SK-N-SH (cell line): ENCODE results near the gene CD40LG. TPM values are rescaled to one million over a fixed set of nuclear protein-coding genes. Genes with fewer than 3 reads are reported as not detected.

Source experiments
- CTCF ChIA-PET: fragments of 300-600, 350-600 bp; formaldehyde crosslinking; extraction: SDS; loops from one replicate; lab custom pipeline; 2021; lab: Yijun Ruan, JAX
- POLR2A ChIA-PET: fragments of 350-600 bp; sonication (Branson Sonifier 250); formaldehyde crosslinking; extraction: SDS; loops from one replicate; lab custom pipeline; 2020; ENCODE audit warnings: antibody characterized with exemption, inconsistent platforms; lab: Yijun Ruan, JAX
- DNase-seq: peaks from one replicate; pipeline ENCODE4 v3.0.0; 2012
- H2AFZ ChIP-seq: fragments of 200-600 bp; sonication (generic); 2 replicates; pipeline ENCODE4 v1.8.1; 2016; ENCODE audit warnings: antibody characterized with exemption, mild to moderate bottlenecking, low read depth
- H3F3A ChIP-seq: fragments of 200-600 bp; sonication (generic); replicated peaks from 2 replicates; pipeline ENCODE3; 2016; ENCODE audit warnings: antibody characterized with exemption, mild to moderate bottlenecking; ENCODE audit not compliant: insufficient read depth
- H3K27ac ChIP-seq, 2 experiments: fragments of 200-500 bp in 1 of 2; fragments of 200-600 bp in 1 of 2; sonication (Bioruptor generic) in 1 of 2; sonication (generic), shearing (Covaris generic) in 1 of 2; 2 replicates each; pipeline versions ENCODE4 v1.5.1 to v1.6.1; 2014 to 2016; ENCODE audit warnings: low read depth in 2 of 2, inconsistent platforms in 1 of 2, low read length in 1 of 2, mild to moderate bottlenecking in 1 of 2, mixed read lengths in 1 of 2
- H3K27me3 ChIP-seq: fragments of 200-600 bp; sonication (generic), shearing (Covaris generic); 2 replicates; pipeline ENCODE4 v1.6.1; 2016; ENCODE audit warnings: mixed run types; ENCODE audit not compliant: insufficient read depth
- H3K36me3 ChIP-seq, 2 experiments: fragments of 200-500 bp in 1 of 2; fragments of 200-600 bp in 1 of 2; sonication (Bioruptor generic) in 1 of 2; sonication (generic) in 1 of 2; replicated peaks in 1 of 2; 2 replicates each; pipeline versions ENCODE3 to v1.5.1; 2014 to 2016; ENCODE audit warnings: low read length in 1 of 2, mild to moderate bottlenecking in 1 of 2; ENCODE audit not compliant: insufficient read depth in 2 of 2, control insufficient read depth in 1 of 2
- H3K4me1 ChIP-seq, 2 experiments: fragments of 200-500 bp in 1 of 2; fragments of 200-600 bp in 1 of 2; sonication (Bioruptor generic) in 1 of 2; sonication (generic), shearing (Covaris generic) in 1 of 2; 2 replicates each; pipeline versions ENCODE4 v1.5.1 to v1.6.1; 2014 to 2016; ENCODE audit warnings: low read depth in 1 of 2, low read length in 1 of 2, mixed run types in 1 of 2; ENCODE audit not compliant: insufficient read depth in 2 of 2, control insufficient read depth in 1 of 2
- H3K4me2 ChIP-seq: fragments of 200-600 bp; sonication (generic), shearing (Covaris generic); 2 replicates; pipeline ENCODE4 v1.6.1; 2017; ENCODE audit warnings: mixed run types
- H3K4me3 ChIP-seq, 2 experiments: fragments of 200-500 bp in 1 of 2; fragments of 200-600 bp in 1 of 2; sonication (Bioruptor generic) in 1 of 2; sonication (generic), shearing (Covaris generic) in 1 of 2; 2 replicates each; pipeline versions ENCODE4 v1.5.1 to v1.8.1; 2014 to 2016; ENCODE audit warnings: low read depth in 2 of 2, inconsistent platforms in 1 of 2, low read length in 1 of 2, mild to moderate bottlenecking in 1 of 2, mixed read lengths in 1 of 2, moderate library complexity in 1 of 2
- H3K79me2 ChIP-seq: fragments of 200-600 bp; sonication (generic); 2 replicates; pipeline ENCODE4 v1.8.1; 2017; ENCODE audit warnings: mild to moderate bottlenecking; ENCODE audit not compliant: insufficient read depth
- H3K9ac ChIP-seq: fragments of 200-600 bp; sonication (generic); 2 replicates; pipeline ENCODE4 v1.6.1; 2017; ENCODE audit warnings: mixed run types
- H3K9me2 ChIP-seq: fragments of 200-600 bp; sonication (generic); 2 replicates; pipeline ENCODE4 v1.6.1; 2017; ENCODE audit warnings: mixed run types
- H3K9me3 ChIP-seq: fragments of 200-600 bp; sonication (generic); 2 replicates; pipeline ENCODE4 v1.6.1; 2017; ENCODE audit warnings: mixed run types, mild to moderate bottlenecking, moderate library complexity
- H4K20me1 ChIP-seq: fragments of 200-600 bp; sonication (generic); 2 replicates; pipeline ENCODE4 v1.6.1; 2017; ENCODE audit warnings: mild to moderate bottlenecking, mixed run types; ENCODE audit not compliant: insufficient read depth
- CTCF ChIP-seq: fragments of 200-600 bp; sonication (generic); IDR thresholded peaks from 2 replicates; pipeline ENCODE4 v1.6.1; 2017; ENCODE audit warnings: antibody characterized with exemption, mild to moderate bottlenecking, moderate library complexity
- ELF1 ChIP-seq: IDR thresholded peaks from 2 replicates; pipeline ENCODE4 v1.4.0; 2012
- EP300 ChIP-seq, 2 experiments: IDR thresholded peaks; 2 replicates each; pipeline versions ENCODE4 v1.4.0 to v1.6.1; 2012; ENCODE audit warnings: borderline replicate concordance in 1 of 2, low read depth in 1 of 2, low read length in 1 of 2
- EZH2phosphoT487 ChIP-seq: fragments of 200-600 bp; sonication (generic); IDR thresholded peaks from 2 replicates; pipeline ENCODE4 v1.6.1; 2017; ENCODE audit warnings: low read depth, mixed run types, mild to moderate bottlenecking, antibody characterized with exemption, moderate library complexity, borderline replicate concordance
- FOSL2 ChIP-seq: IDR thresholded peaks from 2 replicates; pipeline ENCODE4 v1.4.0; 2012; ENCODE audit warnings: low read depth, mild to moderate bottlenecking, moderate library complexity, borderline replicate concordance
- FOXM1 ChIP-seq: IDR thresholded peaks from 2 replicates; pipeline ENCODE4 v1.4.0; 2012; ENCODE audit warnings: low read depth, mild to moderate bottlenecking
- GABPA ChIP-seq: IDR thresholded peaks from 2 replicates; pipeline ENCODE4 v1.4.0; 2012; ENCODE audit warnings: low read depth, mild to moderate bottlenecking
- GATA2 ChIP-seq: sonication (generic); formaldehyde crosslinking; IDR thresholded peaks from 2 replicates; pipeline ENCODE4 v1.5.0; 2020; ENCODE audit warnings: mild to moderate bottlenecking, missing genetic modification reagents
- JUND ChIP-seq: IDR thresholded peaks from 2 replicates; pipeline ENCODE4 v1.4.0; 2012
- MXI1 ChIP-seq: IDR thresholded peaks from 2 replicates; pipeline ENCODE4 v1.6.1; 2012; ENCODE audit warnings: mild to moderate bottlenecking, low read depth, low read length, improper control_type of control experiment
- NRF1 ChIP-seq: IDR thresholded peaks from 2 replicates; pipeline ENCODE4 v1.6.1; 2012; ENCODE audit warnings: low read depth, mild to moderate bottlenecking, low read length
- POLR2AphosphoS5 ChIP-seq: IDR thresholded peaks from 2 replicates; pipeline ENCODE4 v1.6.1; 2012; ENCODE audit warnings: low read depth, low read length
- RAD21 ChIP-seq: IDR thresholded peaks from 2 replicates; pipeline ENCODE4 v1.6.1; 2012; ENCODE audit warnings: mild to moderate bottlenecking, low read length
- RCOR1 ChIP-seq: fragments of 150-350 bp; IDR thresholded peaks from 2 replicates; pipeline ENCODE4 v1.6.1; 2017; ENCODE audit warnings: antibody characterized with exemption, low read length
- SIN3A ChIP-seq: IDR thresholded peaks from 2 replicates; pipeline ENCODE4 v1.6.1; 2012; ENCODE audit warnings: low read depth, mild to moderate bottlenecking, low read length, moderate library complexity, borderline replicate concordance
- SMC3 ChIP-seq: IDR thresholded peaks from 2 replicates; pipeline ENCODE4 v1.6.1; 2012; ENCODE audit warnings: low read depth, low read length, improper control_type of control experiment
- ZBTB33 ChIP-seq: IDR thresholded peaks from 2 replicates; pipeline ENCODE4 v1.4.0; 2012; ENCODE audit warnings: low read depth, borderline replicate concordance
- WGBS: methylation state at CpG from one replicate; pipeline ENCODE4 v1.1.6; 2017; ENCODE audit warnings: low lambda C conversion rate; 5-methylcytosine and 5-hydroxymethylcytosine counted together
- polyA plus RNA-seq, 3 experiments: library from polyadenylated mRNA; depleted of rRNA; stranded (reverse); fragments of >200 nt; gene quantifications; 2 replicates each; pipeline ENCODE4 v1.2.3, GENCODE V29; 2012
- TF ChIP-seq, protein P1 (sequence below): IDR thresholded peaks from 2 replicates; pipeline ENCODE4 v1.4.0; 2012; ENCODE audit warnings: low read depth
- TF ChIP-seq, protein P2 (sequence below): IDR thresholded peaks from 2 replicates; pipeline ENCODE4 v1.6.1; 2012; ENCODE audit warnings: mild to moderate bottlenecking, low read depth, low read length, moderate library complexity

CD40LG gene
- polyA plus RNA-seq, 1 of the 3 experiments (the other 2 are of a cell fraction), result not detected

GRCh38 chrX:136639506-136640176, 8.3 kb upstream of the CD40LG start:
- no peak overlapping the region for H2AFZ ChIP-seq
- ChIA-PET POLR2A (no interaction called here), CTCF (interaction anchor here (1.0 kb wide), 1 partner anchor 26 kb away, joined by 3 read pairs; no protein-coding TSS in a partner anchor)
- H3F3A ChIP-seq, result no peaks in the 10 kb centered on the region
- H3K4me2 ChIP-seq, result no peak overlapping the region
- no peak for DNase-seq
- no peaks in the 10 kb centered on the region; a peak in 1 of 4 replicates for H3K4me1 ChIP-seq
- H3K9me2 ChIP-seq, result no peaks in the 10 kb centered on the region
- no peaks in the 10 kb centered on the region; the same call in 1 of the 2 replicates for H3K27me3 ChIP-seq
- WGBS, result 36% methylated on average over 7 of the region's 8 CpGs
- no peaks in the 10 kb centered on the region for H3K79me2 ChIP-seq
- no peaks in the 10 kb centered on the region for H3K9me3 ChIP-seq
- H3K9ac ChIP-seq, result no peak overlapping the region
- no peaks in the 10 kb centered on the region for H3K36me3 ChIP-seq
- TF ChIP-seq EZH2phosphoT487 (no peak), RAD21 (no peak), POLR2AphosphoS5 (no peak), GABPA (no peak), RCOR1 (no peak), EP300 (IDR thresholded peaks at IDR 0.05; ENCODE audit: borderline replicate concordance in 1 of 2, low read depth in 1 of 2, low read length in 1 of 2) (no peak), NRF1 (no peak), FOSL2 (no peak), FOXM1 (no peak), SIN3A (no peak), JUND (no peak), MXI1 (no peak), GATA2 (CRISPR knock-in tag) (no peak), SMC3 (no peak), ELF1 (no peak), CTCF (no peak), ZBTB33 (no peak)
- TF ChIP-seq, protein P1, sequence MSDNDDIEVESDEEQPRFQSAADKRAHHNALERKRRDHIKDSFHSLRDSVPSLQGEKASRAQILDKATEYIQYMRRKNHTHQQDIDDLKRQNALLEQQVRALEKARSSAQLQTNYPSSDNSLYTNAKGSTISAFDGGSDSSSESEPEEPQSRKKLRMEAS, result no peak
- TF ChIP-seq, protein P2, sequence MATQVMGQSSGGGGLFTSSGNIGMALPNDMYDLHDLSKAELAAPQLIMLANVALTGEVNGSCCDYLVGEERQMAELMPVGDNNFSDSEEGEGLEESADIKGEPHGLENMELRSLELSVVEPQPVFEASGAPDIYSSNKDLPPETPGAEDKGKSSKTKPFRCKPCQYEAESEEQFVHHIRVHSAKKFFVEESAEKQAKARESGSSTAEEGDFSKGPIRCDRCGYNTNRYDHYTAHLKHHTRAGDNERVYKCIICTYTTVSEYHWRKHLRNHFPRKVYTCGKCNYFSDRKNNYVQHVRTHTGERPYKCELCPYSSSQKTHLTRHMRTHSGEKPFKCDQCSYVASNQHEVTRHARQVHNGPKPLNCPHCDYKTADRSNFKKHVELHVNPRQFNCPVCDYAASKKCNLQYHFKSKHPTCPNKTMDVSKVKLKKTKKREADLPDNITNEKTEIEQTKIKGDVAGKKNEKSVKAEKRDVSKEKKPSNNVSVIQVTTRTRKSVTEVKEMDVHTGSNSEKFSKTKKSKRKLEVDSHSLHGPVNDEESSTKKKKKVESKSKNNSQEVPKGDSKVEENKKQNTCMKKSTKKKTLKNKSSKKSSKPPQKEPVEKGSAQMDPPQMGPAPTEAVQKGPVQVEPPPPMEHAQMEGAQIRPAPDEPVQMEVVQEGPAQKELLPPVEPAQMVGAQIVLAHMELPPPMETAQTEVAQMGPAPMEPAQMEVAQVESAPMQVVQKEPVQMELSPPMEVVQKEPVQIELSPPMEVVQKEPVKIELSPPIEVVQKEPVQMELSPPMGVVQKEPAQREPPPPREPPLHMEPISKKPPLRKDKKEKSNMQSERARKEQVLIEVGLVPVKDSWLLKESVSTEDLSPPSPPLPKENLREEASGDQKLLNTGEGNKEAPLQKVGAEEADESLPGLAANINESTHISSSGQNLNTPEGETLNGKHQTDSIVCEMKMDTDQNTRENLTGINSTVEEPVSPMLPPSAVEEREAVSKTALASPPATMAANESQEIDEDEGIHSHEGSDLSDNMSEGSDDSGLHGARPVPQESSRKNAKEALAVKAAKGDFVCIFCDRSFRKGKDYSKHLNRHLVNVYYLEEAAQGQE, result no peak
- no peaks in the 10 kb centered on the region for H4K20me1 ChIP-seq
- H3K4me3 ChIP-seq, result no peak overlapping the region
- no peak overlapping the region for H3K27ac ChIP-seq
